ENCODE data around the gene MDN1.
"Not testable (repeated sequence)": the region's sequence is repeated elsewhere in the genome, so short reads cannot be mapped to it uniquely, and the experiment has no call there.

MDN1 gene

DNA sequence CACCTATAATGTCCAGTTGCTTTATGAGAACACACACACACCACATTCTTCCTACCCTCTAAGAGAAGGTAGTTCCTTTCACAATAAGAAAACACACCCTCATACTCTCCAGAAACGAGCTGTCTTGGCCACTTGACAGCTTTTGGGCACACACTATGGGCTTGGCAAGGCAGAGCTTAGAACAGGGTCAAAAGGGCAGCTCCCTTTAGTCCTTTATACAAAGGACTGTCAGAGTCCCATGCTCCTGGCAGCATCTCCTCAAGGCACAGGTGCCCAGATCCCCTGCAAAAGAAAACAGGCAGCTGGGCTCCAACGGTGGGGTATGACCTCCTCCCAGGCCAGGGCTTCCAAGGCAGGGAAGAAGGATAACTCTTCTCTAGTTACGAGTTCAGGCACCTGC is 176.2 kb downstream of the MDN1 start:
- FAIRE-seq, result no peak

DNA sequence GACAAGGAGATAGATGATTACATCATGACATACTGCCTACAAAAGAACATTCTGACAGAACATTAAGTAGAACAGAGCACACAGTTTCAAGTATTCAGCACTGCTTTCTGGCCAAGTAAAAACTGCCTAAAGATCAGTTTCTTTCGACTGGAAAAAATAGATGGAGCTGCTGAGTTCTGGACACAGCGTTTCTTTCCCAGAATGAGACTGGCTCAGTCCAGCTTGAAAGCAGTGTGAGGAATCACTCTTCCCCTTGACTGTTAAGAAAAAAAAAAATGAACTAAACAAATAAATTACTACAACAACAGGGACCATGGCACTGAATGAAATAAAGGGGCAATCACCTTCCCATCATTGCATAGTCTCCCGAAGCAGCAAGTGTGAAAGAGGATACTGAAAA is 176.6 kb downstream of the MDN1 start:
- FAIRE-seq, result no peak

DNA sequence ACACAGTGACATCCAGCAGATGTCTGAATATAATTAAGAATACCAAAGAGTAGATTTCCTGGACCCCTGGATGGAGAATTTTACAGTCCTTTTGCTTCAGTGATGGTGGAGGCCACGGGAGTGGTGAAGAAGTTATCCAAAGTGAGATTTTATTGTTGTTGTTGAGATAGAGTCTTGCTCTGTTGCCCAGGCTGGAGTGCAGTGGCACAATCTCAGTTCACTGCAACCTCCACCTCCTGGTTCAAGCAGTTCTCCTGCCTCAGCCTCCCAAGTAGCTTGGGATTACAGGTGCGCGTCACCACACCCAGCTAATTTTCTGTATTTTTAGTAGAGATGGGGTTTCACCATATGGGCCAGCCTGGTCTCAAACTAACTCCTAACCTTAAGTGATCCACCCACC is 178.0 kb downstream of the MDN1 start:
- FAIRE-seq, result not testable (repeated sequence)

DNA sequence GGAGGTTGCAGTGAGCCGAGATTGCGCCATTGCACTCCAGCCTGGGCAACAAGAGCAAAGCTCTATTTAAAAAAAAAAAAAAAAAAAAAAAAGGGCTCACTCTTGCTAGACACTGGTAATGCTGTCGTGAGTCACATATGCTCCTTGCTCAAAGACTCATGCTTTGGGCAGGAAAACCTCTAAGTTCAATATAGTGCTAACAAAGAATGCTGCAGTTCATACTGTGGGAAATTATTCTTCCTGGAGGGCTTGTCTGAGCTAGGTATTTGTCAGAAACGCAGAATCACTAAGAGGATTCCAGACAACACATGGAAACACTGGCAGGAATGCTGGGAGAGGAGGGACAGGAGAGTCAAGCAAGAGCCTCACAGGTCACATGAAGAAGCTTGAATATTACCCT is 178.8 kb downstream of the MDN1 start:
- FAIRE-seq, result no peak

DNA sequence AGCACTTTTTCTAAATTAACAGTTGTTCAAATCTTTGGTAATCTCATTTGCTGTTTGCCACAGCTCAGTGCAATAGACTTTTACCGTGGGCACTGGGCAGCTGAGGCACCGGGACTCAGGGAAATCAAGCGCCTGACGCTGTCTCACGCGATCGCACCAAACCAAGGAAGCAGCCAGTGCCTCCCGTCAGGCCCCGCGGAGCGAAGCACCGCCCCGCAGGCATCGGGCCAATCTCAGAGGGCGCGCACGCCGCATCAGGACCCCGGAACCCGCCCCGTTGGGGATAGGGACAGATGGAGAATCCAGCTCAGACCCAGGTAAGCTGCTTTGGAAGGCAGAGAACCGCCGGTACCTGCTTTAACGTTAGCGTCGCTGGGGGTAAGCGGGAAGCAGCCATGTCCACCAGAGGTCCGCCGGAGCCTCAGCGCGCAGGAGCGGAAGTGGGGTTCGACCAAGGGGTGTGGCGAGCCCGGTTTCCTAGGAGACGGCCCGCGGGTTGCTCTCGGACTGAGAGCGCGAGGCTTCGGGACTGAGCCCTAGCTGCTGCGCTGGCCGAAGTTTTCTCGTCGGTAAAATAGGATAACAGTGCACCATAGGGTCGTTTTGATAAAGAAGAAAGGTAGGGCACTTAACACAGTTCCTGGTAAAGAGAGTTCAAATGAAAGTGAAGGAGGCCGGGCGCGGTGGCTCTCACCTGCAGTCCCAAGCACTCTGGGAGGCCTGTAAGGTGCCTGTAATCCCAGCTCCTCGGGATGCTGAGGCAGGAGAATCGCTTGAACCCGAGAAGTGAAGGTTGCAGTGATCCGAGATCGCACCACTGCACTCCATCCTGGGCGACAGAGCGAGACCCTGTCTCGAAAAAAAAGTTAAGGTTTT is 181.0 kb downstream of the MDN1 start, which contains the start of gene LYRM2:
LYRM2 (minus strand) TSS at position 428 of the 876 bp plus-strand sequence; CDS start at position 397, 31 bp downstream.
- FAIRE-seq, result peak; percentile 30

DNA sequence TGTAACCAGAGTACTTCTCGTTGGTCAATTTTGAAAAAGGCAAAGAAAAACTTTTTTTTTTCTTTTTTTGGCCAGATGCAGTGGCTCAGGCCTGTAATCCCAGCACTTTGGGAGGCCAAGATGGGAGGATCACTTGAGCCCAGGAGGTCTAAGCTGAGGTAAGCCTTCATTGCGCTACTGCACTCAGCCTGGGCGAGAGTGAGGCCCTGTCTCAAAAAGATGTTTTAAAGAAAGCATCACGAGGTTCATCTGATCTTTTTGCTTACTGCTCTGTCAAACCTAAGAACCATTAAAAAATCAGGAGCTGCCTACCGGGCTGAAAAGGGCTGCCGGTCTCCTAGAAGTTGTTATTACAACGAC is 181.7 kb downstream of the MDN1 start:
- FAIRE-seq, result no peak

DNA sequence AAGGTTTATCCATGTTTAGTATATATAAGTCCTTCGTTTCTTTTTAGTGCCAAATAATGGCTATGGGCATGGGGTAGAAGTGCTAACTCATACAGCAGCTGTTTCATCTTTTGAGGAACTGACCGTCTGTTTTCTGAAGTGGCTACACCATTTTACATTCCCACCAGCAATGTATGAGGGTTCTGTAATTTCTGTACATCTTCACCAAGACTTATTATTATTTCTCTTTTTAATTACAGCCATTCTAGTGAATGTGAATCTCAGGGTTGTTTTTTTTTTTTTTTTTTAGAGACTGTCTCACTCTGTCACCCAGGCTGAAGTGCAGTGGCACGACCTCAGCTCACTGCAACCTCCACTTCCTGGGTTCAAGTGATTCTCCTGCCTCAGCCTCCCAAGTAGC is 183.2 kb downstream of the MDN1 start:
- FAIRE-seq, result not testable (repeated sequence)

DNA sequence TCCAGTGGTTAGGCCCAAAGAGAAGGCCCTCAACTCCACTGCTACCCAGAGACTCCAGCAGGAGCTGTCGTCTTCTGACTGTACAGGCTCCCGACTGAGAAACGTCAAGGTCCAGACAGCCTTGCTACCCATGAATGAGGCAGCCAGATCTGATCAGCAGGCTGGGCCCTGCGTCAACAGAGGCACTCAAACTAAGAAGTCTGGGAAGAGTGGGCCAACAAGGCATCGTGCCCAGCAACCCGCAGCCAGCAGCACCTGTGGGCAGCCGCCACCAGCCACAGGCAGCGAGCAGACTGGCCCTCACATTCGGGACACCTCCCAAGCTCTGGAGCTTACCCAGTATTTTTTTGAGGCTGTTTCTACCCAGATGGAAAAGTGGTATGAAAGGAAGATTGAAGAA is 189.1 kb downstream of the MDN1 start:
- FAIRE-seq, result no peak

DNA sequence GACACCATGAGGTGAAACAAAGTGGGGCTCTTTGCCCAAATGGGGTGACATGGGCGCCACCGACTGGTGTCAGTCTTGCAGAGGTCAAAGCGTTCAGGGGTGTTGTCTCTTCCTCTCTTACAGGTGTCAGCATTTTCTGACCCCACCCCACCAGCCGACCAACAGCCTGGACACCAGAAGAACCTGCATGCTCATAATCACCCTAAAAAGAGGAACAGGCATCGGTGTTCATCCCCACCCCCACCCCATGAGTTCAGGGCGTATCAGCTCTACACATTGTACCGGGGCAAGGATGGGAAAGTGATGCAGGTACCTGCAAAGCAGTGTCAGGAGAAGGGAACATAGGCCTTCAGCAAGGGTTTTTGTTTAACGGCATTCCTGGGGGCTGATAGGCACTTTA is 195.8 kb downstream of the MDN1 start:
- no peak for FAIRE-seq

DNA sequence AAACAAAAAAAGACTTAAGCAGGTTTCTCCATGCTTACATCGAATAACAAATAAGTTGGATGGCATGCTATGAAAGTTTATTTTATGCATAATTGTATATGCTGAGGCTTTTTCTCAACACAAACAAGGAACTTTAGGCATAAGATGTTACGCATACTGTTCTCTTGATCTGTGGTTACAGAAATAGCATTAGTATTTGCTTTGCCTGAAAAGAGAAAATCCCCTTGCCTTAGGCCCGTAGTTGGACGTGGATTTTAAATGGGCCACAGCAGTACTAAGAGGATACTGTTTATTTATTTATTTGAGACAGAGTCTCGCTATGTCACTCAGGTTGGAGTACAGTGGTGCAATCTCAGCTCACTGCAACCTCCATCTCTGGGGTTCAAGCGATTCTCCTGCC is 200.0 kb downstream of the MDN1 start:
- FAIRE-seq, result no peak

DNA sequence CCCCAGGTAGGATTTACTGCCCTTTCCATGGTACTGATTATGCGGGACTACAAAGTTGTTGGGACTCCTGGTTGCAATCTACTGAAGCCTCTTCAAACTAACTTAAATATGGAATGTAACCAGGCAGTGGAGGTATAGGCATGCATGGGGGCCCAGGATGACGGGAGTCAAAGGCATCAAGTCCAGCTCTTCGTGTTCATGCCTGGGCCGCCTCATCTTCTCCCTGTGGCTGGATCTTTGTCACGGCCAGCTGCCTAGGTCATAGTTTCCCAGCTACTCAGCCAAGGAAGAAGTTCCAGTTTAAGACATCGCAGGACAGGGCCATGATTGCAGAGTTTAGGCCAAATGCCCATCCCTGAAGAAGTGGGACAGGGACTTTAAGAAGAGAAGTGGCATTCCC is 201.6 kb downstream of the MDN1 start:
- FAIRE-seq, result no peak

DNA sequence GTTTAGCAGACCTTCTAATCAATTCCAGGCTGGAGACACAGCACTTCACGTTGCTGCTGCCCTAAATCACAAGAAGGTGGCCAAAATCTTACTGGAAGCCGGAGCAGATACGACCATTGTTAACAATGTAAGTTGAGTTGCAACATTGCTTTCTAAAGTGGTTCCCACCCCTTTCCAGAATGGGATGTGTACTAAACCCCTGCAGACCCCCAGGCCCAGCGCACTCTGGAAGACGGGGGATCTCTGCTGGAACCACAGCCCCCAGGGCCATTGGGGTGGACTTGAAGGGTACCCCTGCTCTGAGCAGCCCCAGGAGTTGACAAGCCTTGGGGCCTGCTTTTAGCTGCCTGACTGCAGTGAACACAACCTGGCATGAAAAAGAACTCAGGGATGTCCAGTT is 203.1 kb downstream of the MDN1 start:
- no peak for FAIRE-seq

DNA sequence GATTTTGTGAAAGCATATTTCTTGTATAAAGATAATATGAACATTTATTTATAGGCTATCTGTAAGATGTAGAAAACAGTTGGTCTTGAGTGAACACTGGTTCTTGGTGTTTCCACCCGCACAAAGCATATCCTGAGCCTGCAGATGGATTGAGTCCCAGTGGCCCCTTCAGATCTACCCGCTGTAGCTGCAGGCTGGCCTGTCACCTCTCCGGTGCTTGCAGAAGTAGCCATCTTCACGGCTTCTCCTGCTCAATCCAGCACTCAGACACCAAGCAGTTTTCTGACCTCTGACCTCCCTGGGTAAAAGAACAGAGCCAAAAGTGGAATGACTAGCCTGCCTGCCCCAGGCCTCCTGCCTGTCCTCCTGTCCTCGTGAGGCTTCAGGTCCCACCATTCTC is 203.7 kb downstream of the MDN1 start:
- FAIRE-seq, result no peak

DNA sequence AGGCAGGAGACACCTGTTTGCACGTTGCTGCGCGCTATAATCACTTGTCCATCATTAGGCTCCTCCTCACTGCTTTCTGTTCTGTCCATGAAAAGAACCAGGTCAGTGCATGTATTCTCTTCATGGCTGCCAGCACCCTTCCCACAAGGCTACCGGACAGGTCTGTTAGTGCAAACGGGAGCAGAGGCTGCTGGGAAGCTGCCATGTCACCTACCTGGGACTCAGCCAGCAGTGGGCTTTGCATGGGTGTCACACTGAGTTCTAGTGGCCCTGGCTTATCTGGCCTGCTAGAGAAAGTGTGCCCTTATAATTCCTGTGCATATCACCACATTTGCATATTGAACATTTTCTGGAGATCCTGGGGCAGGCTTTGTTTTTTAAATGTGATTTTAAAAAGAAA is 205.8 kb downstream of the MDN1 start:
- FAIRE-seq, result no peak

DNA sequence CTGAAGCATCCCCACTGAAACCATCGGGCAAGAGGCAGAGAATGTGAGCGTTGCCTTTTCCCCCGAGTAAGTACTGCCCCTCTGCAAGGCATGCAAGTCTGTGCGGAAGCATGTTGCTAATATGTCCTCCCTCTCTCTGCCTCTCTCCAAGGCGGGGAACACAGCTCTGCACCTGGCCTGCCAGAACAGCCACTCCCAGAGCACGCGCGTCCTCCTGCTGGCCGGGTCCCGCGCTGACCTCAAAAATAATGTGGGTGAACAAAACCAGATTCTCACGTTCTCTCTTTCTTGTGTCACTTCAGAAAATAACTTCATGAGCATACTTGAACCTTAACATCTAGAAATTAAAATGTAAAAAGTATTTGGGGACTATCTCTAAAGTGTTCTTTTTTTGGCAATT is 207.5 kb downstream of the MDN1 start:
- no peak for FAIRE-seq

DNA sequence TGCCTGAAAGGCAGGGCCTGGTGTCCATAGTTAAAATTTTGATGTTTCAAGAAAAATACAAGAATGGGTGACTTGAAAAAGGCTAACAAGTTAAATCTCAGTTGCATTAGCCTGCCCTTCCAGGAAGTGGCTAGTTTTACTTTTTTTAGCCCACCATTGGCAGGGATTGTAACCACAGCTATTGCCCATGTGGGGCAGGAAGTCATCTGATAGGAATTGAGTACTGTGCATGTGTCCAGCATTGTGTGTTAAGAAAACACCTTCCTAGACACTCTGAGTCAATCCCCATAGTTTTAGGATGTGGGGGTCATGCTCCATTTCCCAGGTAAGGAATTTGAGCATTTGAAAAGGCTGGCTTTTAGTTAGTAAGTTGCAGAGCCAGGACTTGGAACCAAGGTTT is 207.9 kb downstream of the MDN1 start:
- FAIRE-seq, result no peak

DNA sequence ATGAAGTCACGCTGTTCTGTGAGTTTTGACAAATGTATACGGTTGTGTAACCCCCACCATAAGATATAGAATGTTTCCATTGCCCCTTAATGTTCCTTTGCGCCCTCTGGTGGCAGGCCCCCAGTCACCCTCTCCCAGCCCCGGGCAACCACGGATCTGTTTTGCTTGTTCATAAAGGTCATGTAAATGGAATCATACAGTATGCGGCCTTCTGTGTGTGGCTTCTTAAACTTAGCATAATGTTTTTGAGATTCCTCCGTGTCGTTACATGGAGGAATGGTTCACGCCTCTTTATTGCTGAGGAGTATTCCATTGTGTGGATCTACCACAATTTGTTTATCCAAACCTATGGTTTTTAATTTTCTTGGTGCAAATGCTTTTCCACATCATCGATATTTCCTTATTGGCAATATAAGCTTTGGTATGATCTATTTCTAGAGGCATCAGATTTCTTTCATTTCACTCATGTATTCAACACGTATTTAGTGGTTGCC is 209.4 kb downstream of the MDN1 start:
- no peak for FAIRE-seq

DNA sequence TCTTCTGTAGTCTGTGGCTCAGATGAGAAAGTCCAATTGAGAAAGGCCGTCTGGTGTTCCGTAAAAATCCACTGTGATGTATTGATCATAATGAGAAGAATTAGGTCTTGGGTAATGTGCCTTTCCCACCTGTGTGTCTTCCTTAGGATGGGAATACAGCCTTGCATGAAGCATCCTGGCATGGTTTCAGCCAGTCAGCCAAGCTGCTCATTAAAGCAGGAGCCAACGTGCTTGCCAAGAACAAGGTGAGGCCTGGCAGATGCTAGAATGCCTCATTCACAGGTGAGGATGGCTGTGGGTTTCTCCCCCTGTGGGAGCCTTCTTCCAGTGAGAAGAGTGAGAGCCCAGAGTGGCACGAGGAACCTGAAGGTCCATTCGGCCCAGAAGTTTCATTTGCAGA is 213.7 kb downstream of the MDN1 start:
- FAIRE-seq, result no peak

DNA sequence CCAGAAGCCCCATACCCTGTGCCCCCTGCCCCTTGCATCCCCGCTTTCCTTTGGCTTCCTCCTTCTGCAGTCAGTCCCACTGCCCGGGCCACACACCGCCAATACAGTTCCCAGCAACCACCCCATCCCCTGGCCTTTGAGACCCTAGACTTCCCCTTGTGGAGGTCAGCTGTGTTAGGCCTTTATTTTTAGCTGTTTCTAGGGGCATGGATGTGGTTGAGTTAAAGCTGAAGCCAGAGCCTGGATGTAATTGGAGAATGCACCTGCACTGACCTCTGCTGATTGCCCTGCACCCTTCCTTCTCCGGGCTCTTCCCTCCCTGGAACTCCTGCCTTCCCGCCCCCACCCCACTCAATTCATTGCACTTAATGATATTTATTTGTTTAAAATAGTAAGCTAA is 214.9 kb downstream of the MDN1 start:
- no peak for FAIRE-seq

DNA sequence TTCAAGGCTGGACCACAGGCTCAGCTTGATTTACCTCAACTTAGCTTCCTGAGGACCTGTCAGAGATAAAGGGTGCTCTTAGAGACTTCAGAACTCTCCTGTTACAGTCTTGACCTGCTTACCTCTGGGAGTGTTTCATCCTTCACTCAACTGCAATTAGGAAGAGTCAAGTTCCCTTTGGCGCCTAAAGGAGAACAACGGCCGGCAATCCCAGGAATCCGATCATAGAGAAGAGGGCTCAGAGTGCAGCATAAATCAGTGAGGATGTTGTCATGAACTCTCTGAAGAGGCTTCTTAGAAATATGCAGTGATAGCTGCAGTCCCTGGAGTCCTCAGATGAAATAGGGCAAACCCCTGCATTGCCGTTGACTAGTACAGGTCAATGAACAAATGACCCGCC is 217.4 kb downstream of the MDN1 start:
- no peak for FAIRE-seq

DNA sequence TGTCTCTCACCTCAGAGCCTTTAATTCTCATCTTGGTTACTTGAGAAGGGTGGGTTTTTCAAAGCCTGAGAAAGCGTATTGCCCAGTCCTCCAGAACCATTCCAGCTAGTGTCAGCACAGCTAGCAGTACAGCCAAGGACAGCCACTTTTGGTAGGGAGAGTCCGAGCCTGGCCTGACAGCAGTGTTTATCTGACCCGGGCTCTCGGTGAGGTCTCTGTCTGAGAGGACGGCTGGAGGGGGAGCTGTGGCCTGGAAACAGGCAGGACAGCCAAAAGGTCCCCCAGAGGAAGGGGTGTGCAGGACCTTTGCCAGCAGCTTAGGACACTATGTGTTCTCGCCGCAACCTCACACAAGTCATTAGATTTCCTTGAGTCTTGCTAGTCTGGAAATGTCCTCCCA is 219.9 kb downstream of the MDN1 start:
- FAIRE-seq, result no peak

DNA sequence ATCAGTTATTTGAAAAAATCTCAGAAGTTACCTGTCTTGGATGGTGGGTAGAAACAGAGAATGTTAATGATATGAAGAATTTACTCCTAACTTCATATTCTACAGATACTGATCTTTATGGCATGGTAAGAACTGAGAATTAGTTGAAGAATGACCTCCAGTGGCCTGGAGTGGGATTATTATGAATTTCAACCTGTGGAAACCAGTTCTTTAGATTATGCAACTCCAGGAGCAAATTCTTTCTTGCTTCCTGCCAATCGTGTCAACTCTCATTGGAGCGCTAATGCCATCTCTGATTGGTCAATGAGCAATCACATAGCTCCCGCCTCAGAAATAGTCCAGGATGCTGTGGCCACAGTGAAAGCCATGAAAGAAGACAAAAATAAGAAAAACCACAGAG is 221.6 kb downstream of the MDN1 start:
- peak; percentile 84 for FAIRE-seq

DNA sequence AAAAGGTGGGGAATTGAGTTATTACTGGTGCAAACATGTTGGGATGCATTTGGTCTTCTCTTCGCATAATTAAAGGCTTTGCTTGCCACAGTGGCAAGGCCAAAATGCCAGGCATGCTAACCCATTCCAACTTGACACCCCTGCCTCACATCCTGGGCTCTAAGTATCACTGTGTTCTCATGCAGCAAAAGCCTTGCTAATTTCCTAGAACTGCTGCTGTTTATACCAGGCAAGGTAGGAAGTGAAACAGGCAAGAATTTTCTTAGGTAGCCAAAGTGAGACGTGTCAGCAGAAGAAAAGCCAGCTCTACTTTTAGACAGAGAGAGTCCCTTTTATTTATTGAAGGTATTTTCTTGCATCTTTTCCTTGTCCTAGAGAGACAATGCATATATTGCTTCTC is 222.2 kb downstream of the MDN1 start:
- no peak for FAIRE-seq

DNA sequence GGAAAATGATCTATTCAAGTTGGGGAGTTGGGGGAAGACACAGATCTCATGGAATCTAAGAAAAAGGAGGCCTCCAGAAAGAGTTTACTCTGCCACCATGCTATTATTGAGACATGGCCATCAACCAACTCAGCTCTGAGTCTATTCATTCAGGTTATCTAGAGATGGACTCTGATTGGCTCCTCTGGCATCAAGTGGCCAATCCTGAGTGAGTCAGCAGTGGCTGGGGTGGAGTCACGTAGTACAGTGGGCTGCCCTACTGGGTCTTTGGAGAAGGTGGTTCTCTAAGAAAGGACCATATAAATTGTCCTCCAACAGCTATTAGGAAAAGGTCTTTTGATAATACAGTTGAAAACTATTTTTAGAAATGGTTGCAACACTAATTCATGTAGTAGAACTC is 223.1 kb downstream of the MDN1 start:
- no peak for FAIRE-seq

DNA sequence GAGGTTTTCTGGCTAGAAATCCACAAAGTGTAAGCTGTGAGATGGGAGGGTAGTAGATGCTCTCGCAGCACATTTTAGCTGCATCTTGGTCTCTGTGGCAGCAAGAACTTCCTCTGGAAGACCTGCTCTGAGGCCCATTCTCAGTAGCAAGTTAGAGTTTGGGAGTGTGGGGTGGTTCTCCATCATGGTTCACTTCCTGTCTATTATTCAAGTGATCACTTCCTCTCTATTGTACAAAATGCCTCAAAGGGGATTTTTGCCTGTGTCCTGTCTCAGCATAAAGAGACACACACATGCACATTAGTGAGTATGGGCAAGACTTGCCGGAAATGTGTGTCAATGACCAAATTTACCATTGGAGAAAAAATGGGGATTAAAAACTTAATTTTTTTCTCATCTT is 223.5 kb downstream of the MDN1 start:
- FAIRE-seq, result no peak
